Esophagus squamous epithelium (tissue), 5 donors: ENCODE data around the gene DTD2. TPM values are rescaled to one million over a fixed set of nuclear protein-coding genes. Genes with fewer than 3 reads are reported as not detected.

Source experiments
- DNase-seq: peaks from one replicate; lab custom pipeline; 2025; lab: John Stamatoyannopoulos, UW
- H3K27ac ChIP-seq, 4 donors: fragments of 200-600 bp; sonication (generic); one replicate each; pipeline ENCODE4 v1.5.1; 2016 to 2019; ENCODE audit warnings: mild to moderate bottlenecking in 1 of 4
- H3K27me3 ChIP-seq, 4 donors: fragments of 200-600 bp; sonication (generic); 1 replicate in 3 of 4; 2 replicates in 1 of 4; pipeline versions ENCODE4 v1.5.1 to v1.6.0; 2017 to 2021; ENCODE audit warnings: antibody characterized with exemption in 1 of 4
- H3K36me3 ChIP-seq, 3 donors: fragments of 200-600 bp; sonication (generic); one replicate each; pipeline ENCODE4 v1.5.1; 2016 to 2019
- H3K4me1 ChIP-seq, 3 donors: fragments of 200-600 bp; sonication (generic); one replicate each; pipeline ENCODE4 v1.5.1; 2017 to 2019
- H3K4me3 ChIP-seq, 4 donors: fragments of 200-600 bp; sonication (generic); 1 replicate in 3 of 4; 2 replicates in 1 of 4; pipeline ENCODE4 v1.5.1; 2016 to 2019; ENCODE audit warnings: mild to moderate bottlenecking in 2 of 4, moderate library complexity in 1 of 4
- H3K9me3 ChIP-seq, 3 donors: fragments of 200-600 bp; sonication (generic); one replicate each; pipeline ENCODE4 v1.5.1; 2016 to 2019
- POLR2A ChIP-seq, 4 donors: fragments of 450-650 bp; IDR thresholded peaks; one replicate each; pipeline ENCODE4 v1.6.1; 2017; ENCODE audit warnings: antibody characterized with exemption in 4 of 4, mild to moderate bottlenecking in 4 of 4, moderate library complexity in 3 of 4
- WGBS, 2 donors: methylation state at CpG; one replicate each; pipeline ENCODE4 v1.1.5; 2018; 5-methylcytosine and 5-hydroxymethylcytosine counted together
- intact Hi-C: fragments of 100-400 bp; cut with DNase I; formaldehyde crosslinking; loops from one replicate; pipeline ENCODE4 v1.15.0; 2022
- total RNA-seq, 4 donors: library from RNA; depleted of rRNA; stranded (reverse); fragments of >200 nt; gene quantifications; one replicate each; pipeline ENCODE4 v1.1.0, GENCODE V29; 2016
- TF ChIP-seq, protein P1 (sequence below), 6 experiments: fragments of 450-650 bp in 4 of 6; fragments of 200-600 bp in 2 of 6; sonication (generic) in 2 of 6; IDR thresholded peaks; one replicate each; pipeline ENCODE4 v1.5.1; 2016 to 2019; ENCODE audit warnings: antibody characterized with exemption in 6 of 6, mild to moderate bottlenecking in 4 of 6, moderate library complexity in 4 of 6
- donor health status: DM: yes; HTN: yes; CAD: no.

The DTD2 gene
- total RNA-seq, 4 donors from 2014 or later: 32.0 to 42.5 (median 34.8) TPM

DNA sequence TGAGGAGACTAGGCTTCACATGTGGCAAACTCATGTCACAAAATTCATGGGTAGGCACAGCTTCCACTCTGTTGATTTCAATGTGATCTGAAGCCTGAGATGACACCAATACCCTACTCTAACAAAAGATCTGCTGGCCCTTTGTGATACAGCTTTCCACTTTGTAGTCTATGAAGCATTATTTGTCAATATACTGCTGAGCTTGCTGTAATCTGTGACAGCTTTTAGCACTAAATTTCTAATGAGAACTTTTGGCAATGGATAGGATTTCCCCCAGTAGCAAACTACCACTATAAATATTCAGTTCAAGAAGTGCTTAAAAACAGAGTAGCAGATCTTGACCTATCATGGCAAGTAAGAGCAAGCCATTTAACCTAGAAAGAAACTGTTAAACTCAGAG is 31.4 kb downstream of the DTD2 start:
- no peak overlapping the region for H3K4me3 ChIP-seq
- no peak overlapping the region for H3K27ac ChIP-seq
- H3K9me3 ChIP-seq: no peaks in the 10 kb centered on the region
- no peak for DNase-seq
- intact Hi-C loops: no loop called here
- H3K27me3 ChIP-seq: no peaks in the 10 kb centered on the region
- peaks cover 0 to 4% (median 2%) of the 10 kb centered on the region in 3 donors for H3K4me1 ChIP-seq
- TF ChIP-seq, protein P1, sequence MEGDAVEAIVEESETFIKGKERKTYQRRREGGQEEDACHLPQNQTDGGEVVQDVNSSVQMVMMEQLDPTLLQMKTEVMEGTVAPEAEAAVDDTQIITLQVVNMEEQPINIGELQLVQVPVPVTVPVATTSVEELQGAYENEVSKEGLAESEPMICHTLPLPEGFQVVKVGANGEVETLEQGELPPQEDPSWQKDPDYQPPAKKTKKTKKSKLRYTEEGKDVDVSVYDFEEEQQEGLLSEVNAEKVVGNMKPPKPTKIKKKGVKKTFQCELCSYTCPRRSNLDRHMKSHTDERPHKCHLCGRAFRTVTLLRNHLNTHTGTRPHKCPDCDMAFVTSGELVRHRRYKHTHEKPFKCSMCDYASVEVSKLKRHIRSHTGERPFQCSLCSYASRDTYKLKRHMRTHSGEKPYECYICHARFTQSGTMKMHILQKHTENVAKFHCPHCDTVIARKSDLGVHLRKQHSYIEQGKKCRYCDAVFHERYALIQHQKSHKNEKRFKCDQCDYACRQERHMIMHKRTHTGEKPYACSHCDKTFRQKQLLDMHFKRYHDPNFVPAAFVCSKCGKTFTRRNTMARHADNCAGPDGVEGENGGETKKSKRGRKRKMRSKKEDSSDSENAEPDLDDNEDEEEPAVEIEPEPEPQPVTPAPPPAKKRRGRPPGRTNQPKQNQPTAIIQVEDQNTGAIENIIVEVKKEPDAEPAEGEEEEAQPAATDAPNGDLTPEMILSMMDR (IDR thresholded peaks at IDR 0.05): no peak
- no peak for TF ChIP-seq POLR2A (IDR thresholded peaks at IDR 0.05)
- H3K36me3 ChIP-seq: no peaks in the 10 kb centered on the region

DNA sequence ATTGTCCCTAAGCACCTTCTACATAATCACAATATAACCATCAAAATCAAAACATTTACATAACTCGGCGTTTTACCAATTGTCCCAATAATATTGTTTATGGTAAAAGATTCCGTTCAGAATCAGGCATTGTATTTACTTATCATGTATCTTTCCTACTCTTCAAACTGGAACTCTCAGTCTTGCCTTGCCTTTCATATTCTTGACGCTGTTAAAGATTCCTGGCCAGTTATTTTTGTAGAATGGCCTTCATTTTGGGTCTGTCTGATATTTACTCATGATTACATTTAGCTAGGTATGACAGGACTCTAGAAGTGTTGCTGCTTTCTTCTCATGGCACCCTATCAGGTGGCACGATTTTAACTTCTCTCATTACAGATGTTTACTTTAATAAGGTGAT is 36.1 kb downstream of the DTD2 start:
- intact Hi-C loops: no loop called here
- Histone ChIP-seq H3K36me3 (no peaks in the 10 kb centered on the region), H3K27me3 (no peaks in the 10 kb centered on the region), H3K27ac (peak overlapping the region in 2 of 4 donors; percentile 94 to 95), H3K4me3 (peak overlapping the region in 3 of 4 donors; percentile 77 to 100 (median 98)), H3K4me1 (peaks cover 0 to 37% (median 9%) of the 10 kb centered on the region in 3 donors), H3K9me3 (no peaks in the 10 kb centered on the region)
- WGBS, 2 donors: 73 to 81% methylated on average over 5 of the region's 5 CpGs
- no peak for TF ChIP-seq POLR2A (IDR thresholded peaks at IDR 0.05)
- TF ChIP-seq, protein P1 (IDR thresholded peaks at IDR 0.05): no peak
- DNase-seq: no peak

DNA sequence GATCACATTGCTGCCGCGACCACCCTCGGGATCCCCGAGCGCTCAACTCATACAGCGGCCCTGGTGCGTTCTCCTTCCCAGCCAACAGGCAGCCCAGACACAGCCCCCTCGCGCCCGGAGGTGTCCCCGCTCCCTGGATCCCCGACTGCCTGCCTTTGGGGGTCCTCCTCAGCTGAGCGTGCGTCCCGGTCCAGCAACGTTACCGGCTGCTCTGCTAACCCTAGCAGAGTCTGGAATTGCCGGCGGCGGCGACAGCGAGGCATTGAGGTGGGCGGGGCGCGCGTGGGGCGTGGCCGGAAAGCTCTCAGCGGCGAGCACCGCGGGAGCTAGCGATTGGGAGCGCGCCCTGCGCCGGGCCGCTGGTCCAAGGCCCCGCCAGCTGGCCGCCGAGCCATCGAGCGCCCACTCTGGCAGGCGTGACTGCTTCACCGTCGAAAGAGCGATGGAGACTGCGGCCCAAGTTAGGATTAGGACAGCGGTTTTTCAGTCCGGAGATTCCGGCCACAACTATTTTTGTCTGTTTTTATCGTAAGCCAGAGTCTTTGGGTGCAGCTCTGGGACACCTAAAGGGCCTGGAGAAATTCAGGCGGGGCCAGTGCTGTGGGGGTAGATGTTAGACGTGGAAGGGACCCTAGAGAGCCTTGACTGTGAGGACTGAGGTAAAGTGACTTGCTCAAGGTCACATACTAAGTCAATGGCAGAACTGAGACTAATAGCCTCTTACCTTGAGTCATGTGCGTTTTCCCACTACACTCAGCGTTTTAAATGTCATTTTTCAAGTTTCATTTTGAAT is 36.8 kb downstream of the DTD2 start, which contains the start of gene HEATR5A:
Gene HEATR5A, minus strand, starts transcription at position 232 of the 793 bp plus-strand sequence. CDS start 17,575 bp downstream, outside the sequence.
- peak within 1 kb of the TSS; percentile 77 to 100 (median 92) for H3K4me3 ChIP-seq
- peaks cover 0 to 37% (median 9%) of the 10 kb centered on the region in 3 donors for H3K4me1 ChIP-seq
- H3K27me3 ChIP-seq: no peaks in the 10 kb centered on the region
- TF ChIP-seq POLR2A (IDR thresholded peaks at IDR 0.05): peak in 3 of 4 donors; percentile 97 to 99 (median 98)
- TF ChIP-seq, protein P1 (IDR thresholded peaks at IDR 0.05): peak in 4 of 6 experiments; percentile 8 to 43 (median 14)
- DNase-seq: peak; percentile 44
- peak within 1 kb of the TSS; percentile 85 to 95 (median 92) for H3K27ac ChIP-seq
- H3K36me3 ChIP-seq: no peaks in the 10 kb centered on the region
- intact Hi-C loops: no loop called here
- 7% methylated on average over 13 to 17 of the region's 56 CpGs for WGBS, 2 donors
- H3K9me3 ChIP-seq: no peaks in the 10 kb centered on the region

DNA sequence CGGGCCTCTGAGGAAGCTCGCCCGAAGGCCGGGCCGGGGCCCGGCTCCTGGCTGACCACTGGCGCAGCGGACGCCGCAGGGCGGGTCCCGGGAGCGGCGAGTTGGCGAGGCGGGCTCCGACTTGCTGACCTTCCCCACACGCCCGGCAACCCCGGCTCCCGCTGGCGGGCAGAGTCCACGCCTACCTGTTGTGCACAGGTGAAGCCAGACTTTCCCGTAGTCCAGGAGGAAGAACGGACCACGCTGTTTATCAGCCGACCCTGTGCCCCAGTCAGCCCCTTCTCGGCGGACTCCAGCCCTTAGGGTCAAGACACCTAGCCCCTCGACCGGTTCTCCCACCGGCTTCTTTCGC is 37.4 kb downstream of the DTD2 start:
- H3K4me3 ChIP-seq: peak overlapping the region; percentile 77 to 100 (median 92)
- no peaks in the 10 kb centered on the region for H3K9me3 ChIP-seq
- no peak for TF ChIP-seq POLR2A (IDR thresholded peaks at IDR 0.05)
- TF ChIP-seq, protein P1 (IDR thresholded peaks at IDR 0.05): peak in 1 of 6 experiments; percentile 1
- peaks cover 0 to 42% (median 9%) of the 10 kb centered on the region in 3 donors for H3K4me1 ChIP-seq
- 0 to 3% methylated on average over 8 to 11 of the region's 33 CpGs for WGBS, 2 donors
- no peaks in the 10 kb centered on the region for H3K36me3 ChIP-seq
- DNase-seq: no peak
- no peaks in the 10 kb centered on the region for H3K27me3 ChIP-seq
- H3K27ac ChIP-seq: peak overlapping the region; percentile 85 to 95 (median 92)
- intact Hi-C loops: no loop called here
